SU-DHL-6 (cell line): Measurements from ENCODE around the gene LGR4.

Source experiments
- H2AFZ ChIP-seq: fragments of 200-600 bp; sonication (generic); 2 replicates; pipeline ENCODE4 v1.6.1; 2014; ENCODE audit warnings: low read depth, mild to moderate bottlenecking, moderate library complexity, mixed read lengths, antibody characterized with exemption, low read length; ENCODE audit not compliant: severe bottlenecking
- H3F3A ChIP-seq: fragments of 200-600 bp; shearing (Covaris generic); 2 replicates; pipeline ENCODE4 v1.6.0; 2016; ENCODE audit warnings: antibody characterized with exemption, mild to moderate bottlenecking; ENCODE audit not compliant: insufficient read depth
- H3K27ac ChIP-seq: fragments of 200-600 bp; sonication (generic); 2 replicates; pipeline ENCODE4 v1.5.1; 2016; ENCODE audit warnings: low read depth, mild to moderate bottlenecking, low read length, moderate library complexity, mixed read lengths
- H3K27me3 ChIP-seq: fragments of 200-600 bp; sonication (generic), shearing (Covaris generic); 2 replicates; pipeline ENCODE4 v1.6.0; 2014; ENCODE audit warnings: mild to moderate bottlenecking, low read length
- H3K36me3 ChIP-seq: fragments of 200-600 bp; sonication (generic); 2 replicates; pipeline ENCODE4 v1.6.1; 2014; ENCODE audit warnings: mild to moderate bottlenecking, low read length, mixed read lengths
- H3K4me2 ChIP-seq: fragments of 300-600, 200-600 bp; shearing (Covaris generic), sonication (generic); 2 replicates; pipeline ENCODE4 v1.6.0; 2014; ENCODE audit warnings: low read length, low read depth, mild to moderate bottlenecking; ENCODE audit not compliant: poor library complexity, severe bottlenecking
- H3K4me3 ChIP-seq: fragments of 200-600 bp; sonication (generic); 2 replicates; pipeline ENCODE4 v1.5.1; 2014; ENCODE audit warnings: antibody characterized with exemption, low read length, mild to moderate bottlenecking, mixed read lengths; ENCODE audit not compliant: insufficient read depth, poor library complexity, severe bottlenecking
- H3K79me2 ChIP-seq: fragments of 200-600 bp; sonication (generic); 2 replicates; pipeline ENCODE4 v1.6.1; 2014; ENCODE audit warnings: mild to moderate bottlenecking, low read length, moderate library complexity; ENCODE audit not compliant: insufficient read depth
- H3K9ac ChIP-seq: fragments of 200-600 bp; sonication (generic); 2 replicates; pipeline ENCODE4 v1.7.0; 2014; ENCODE audit warnings: mild to moderate bottlenecking, low read length
- H3K9me2 ChIP-seq: fragments of 200-600 bp; sonication (generic); replicated peaks from 2 replicates; pipeline ENCODE4 v1.6.1; 2014; ENCODE audit warnings: low read length; ENCODE audit not compliant: insufficient read depth
- H3K9me3 ChIP-seq: fragments of 200-600 bp; sonication (generic); 2 replicates; pipeline ENCODE4 v1.6.1; 2014; ENCODE audit warnings: low read length, mixed read lengths; ENCODE audit not compliant: insufficient read depth
- H4K20me1 ChIP-seq: fragments of 200-600 bp; sonication (generic); 2 replicates; pipeline ENCODE4 v1.6.1; 2014; ENCODE audit warnings: low read depth, mild to moderate bottlenecking, antibody characterized with exemption, low read length, moderate library complexity, mixed read lengths
- EZH2phosphoT487 ChIP-seq: fragments of 200-600 bp; sonication (generic), shearing (Covaris generic); conservative IDR thresholded peaks from 2 replicates; pipeline ENCODE4 v1.6.1; 2018; ENCODE audit warnings: mild to moderate bottlenecking, antibody characterized with exemption, low read length, moderate library complexity, mixed read lengths
- TF ChIP-seq, protein P1 (sequence below): fragments of 200-600 bp; sonication (generic); IDR thresholded peaks from one replicate; pipeline ENCODE4 v1.5.1; 2017; ENCODE audit warnings: antibody characterized with exemption, mild to moderate bottlenecking, low read length, moderate library complexity; ENCODE audit not compliant: insufficient read depth, poor library complexity, severe bottlenecking

Gene LGR4

DNA sequence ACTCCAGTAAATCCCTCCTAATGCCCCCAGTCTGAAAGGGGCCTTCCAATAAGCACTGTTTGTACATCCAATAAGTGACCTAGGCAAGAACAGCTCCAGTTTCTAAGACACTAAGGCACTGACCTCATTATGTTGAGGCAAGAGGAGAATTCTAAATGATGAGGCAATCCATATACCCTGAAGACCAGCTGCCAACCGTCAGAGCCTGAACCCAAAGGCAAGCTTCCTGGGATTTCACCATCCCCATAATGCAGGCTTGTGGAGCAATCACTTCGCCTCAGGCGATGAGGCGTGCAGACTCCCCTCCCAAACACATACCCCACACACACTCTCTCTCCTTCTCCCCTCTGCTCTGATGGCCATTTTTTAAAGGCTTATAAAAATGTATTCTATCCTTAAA is 49.5 kb downstream of the LGR4 start:
- no peaks in the 10 kb centered on the region for H3F3A ChIP-seq
- no peaks in the 10 kb centered on the region for H3K9me2 ChIP-seq
- no peaks in the 10 kb centered on the region for H3K79me2 ChIP-seq
- no peak overlapping the region for H3K4me2 ChIP-seq
- H3K36me3 ChIP-seq = no peaks in the 10 kb centered on the region
- TF ChIP-seq, protein P1, sequence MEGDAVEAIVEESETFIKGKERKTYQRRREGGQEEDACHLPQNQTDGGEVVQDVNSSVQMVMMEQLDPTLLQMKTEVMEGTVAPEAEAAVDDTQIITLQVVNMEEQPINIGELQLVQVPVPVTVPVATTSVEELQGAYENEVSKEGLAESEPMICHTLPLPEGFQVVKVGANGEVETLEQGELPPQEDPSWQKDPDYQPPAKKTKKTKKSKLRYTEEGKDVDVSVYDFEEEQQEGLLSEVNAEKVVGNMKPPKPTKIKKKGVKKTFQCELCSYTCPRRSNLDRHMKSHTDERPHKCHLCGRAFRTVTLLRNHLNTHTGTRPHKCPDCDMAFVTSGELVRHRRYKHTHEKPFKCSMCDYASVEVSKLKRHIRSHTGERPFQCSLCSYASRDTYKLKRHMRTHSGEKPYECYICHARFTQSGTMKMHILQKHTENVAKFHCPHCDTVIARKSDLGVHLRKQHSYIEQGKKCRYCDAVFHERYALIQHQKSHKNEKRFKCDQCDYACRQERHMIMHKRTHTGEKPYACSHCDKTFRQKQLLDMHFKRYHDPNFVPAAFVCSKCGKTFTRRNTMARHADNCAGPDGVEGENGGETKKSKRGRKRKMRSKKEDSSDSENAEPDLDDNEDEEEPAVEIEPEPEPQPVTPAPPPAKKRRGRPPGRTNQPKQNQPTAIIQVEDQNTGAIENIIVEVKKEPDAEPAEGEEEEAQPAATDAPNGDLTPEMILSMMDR = no peak
- no peak for TF ChIP-seq EZH2phosphoT487
- H3K4me3 ChIP-seq = no peak overlapping the region
- H3K9me3 ChIP-seq = no peaks in the 10 kb centered on the region
- H4K20me1 ChIP-seq = no peaks in the 10 kb centered on the region
- no peak overlapping the region for H3K27ac ChIP-seq
- no peaks in the 10 kb centered on the region for H3K27me3 ChIP-seq
- H2AFZ ChIP-seq = no peak overlapping the region
- no peak overlapping the region for H3K9ac ChIP-seq

DNA sequence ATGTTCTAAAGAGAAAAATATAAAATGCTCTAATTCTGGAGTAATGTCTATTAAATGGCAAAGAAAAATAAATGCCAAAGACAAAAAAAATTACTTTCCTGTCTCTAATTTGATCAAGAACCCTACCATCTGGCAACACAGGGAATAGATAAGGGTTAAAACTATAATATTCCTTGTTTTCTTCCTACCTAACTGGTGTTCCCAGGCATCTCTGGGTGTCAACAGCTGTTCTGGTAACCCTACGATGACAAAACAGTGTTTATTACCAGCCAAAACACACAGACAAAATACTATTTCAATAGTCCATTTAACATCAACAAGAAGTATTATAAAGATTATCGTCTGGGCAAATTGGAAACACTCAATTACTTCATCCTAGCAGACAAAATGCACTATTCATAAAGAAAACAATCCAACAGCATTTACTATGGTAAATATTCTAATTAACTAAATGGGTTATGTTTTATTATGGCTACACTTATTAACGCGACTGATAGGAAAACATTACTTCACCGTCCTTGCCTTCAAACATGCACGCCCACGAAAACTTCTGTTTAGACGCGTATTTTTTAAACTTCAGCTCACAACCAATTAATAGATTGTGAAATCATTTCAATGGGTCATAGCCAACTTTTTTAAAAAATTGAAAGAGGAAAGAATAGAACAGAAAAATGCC is 50.6 kb downstream of the LGR4 start:
- Histone ChIP-seq H2AFZ (no peak overlapping the region), H3K4me3 (no peak overlapping the region), H3K9ac (no peak overlapping the region), H3K9me3 (no peaks in the 10 kb centered on the region), H3K9me2 (no peaks in the 10 kb centered on the region), H3F3A (no peaks in the 10 kb centered on the region), H3K4me2 (no peak overlapping the region), H3K27me3 (no peaks in the 10 kb centered on the region), H3K27ac (no peak overlapping the region), H3K36me3 (no peaks in the 10 kb centered on the region), H4K20me1 (no peaks in the 10 kb centered on the region), H3K79me2 (no peaks in the 10 kb centered on the region)
- no peak for TF ChIP-seq EZH2phosphoT487
- TF ChIP-seq, protein P1 = no peak

DNA sequence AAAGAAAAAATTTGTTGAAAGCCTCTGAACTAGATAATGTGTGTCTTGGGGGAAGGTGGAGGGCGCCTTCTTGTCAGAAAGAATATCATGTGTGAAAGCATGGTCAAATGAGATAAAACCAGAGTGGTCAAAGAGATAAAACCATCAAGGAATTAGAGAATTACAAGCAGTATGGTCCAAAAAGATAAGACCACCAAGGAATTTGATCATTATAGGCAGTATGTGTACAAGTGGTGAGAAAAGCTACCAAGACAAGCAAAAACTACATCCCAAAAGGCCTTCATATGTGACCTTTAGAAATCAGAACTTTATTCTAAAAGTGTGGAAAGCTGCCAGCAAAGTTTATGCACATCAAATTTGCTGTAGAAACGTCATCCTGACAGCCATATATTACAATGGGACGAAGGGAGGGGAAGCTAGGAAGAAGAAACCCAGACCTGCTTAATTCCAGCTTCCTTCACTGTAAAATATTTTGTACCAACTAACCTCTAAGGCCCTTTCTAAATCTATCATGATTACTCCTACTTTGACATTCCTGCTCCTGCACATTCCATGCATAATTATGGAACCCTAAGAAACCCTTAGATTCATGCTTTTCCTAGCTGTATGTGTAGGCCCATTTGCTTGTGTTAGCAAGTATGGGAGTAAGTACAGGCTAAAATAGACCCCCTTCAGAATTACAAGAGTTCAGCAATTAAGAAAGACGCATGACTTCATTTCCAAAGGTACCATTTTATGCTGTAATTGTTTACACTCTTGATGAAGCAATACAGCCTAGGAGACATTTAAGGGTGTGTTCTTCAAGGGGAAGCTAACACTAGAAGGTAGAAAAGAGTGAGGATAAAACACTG is 51.6 kb downstream of the LGR4 start:
- H3K27ac ChIP-seq = no peak overlapping the region
- no peak overlapping the region for H2AFZ ChIP-seq
- H3K79me2 ChIP-seq = no peaks in the 10 kb centered on the region
- TF ChIP-seq, protein P1 = no peak
- TF ChIP-seq EZH2phosphoT487 = no peak
- H3K9me3 ChIP-seq = no peaks in the 10 kb centered on the region
- no peak overlapping the region for H3K9ac ChIP-seq
- no peaks in the 10 kb centered on the region for H3K36me3 ChIP-seq
- no peaks in the 10 kb centered on the region for H4K20me1 ChIP-seq
- no peaks in the 10 kb centered on the region for H3K9me2 ChIP-seq
- H3F3A ChIP-seq = no peaks in the 10 kb centered on the region
- H3K27me3 ChIP-seq = no peaks in the 10 kb centered on the region
- H3K4me3 ChIP-seq = no peak overlapping the region
- H3K4me2 ChIP-seq = no peak overlapping the region
